ENCODE results near the gene GPRIN3.

Gene GPRIN3

GRCh38 chr4:89270792-89271191, 36.8 kb downstream of the GPRIN3 start:
- Histone ChIP-seq H3K9me3 (ENCODE audit: control insufficient read depth, low read length) (no peaks in the 10 kb centered on the region), H3K4me1 (ENCODE audit: control insufficient read depth, insufficient read depth, low read length) (no peaks in the 10 kb centered on the region), H3K9ac (ENCODE audit: low read length) (no peak overlapping the region), H3K36me3 (ENCODE audit: control insufficient read depth, insufficient read depth, low read length, severe bottlenecking) (no peaks in the 10 kb centered on the region), H3K4me3 (ENCODE audit: low read length) (no peak overlapping the region), H3K27me3 (replicated peaks; ENCODE audit: control insufficient read depth, insufficient read depth, low read length) (peaks cover 6% of the 10 kb centered on the region)
- DNase-seq (ENCODE audit: low read depth): no peak

GRCh38 chr4:89269121-89269666, 38.4 kb downstream of the GPRIN3 start:
- Histone ChIP-seq H3K9ac (ENCODE audit: low read length) (no peak overlapping the region), H3K9me3 (ENCODE audit: control insufficient read depth, low read length) (peaks cover 1% of the 10 kb centered on the region), H3K27me3 (replicated peaks; ENCODE audit: control insufficient read depth, insufficient read depth, low read length) (peaks cover 6% of the 10 kb centered on the region), H3K4me1 (ENCODE audit: control insufficient read depth, insufficient read depth, low read length) (no peaks in the 10 kb centered on the region), H3K36me3 (ENCODE audit: control insufficient read depth, insufficient read depth, low read length, severe bottlenecking) (no peaks in the 10 kb centered on the region), H3K4me3 (ENCODE audit: low read length) (no peak overlapping the region)
- DNase-seq (ENCODE audit: low read depth): no peak

- Histone ChIP-seq H3K4me3 (ENCODE audit: low read length) (no peak overlapping the region), H3K27me3 (replicated peaks; ENCODE audit: control insufficient read depth, insufficient read depth, low read length) (peaks cover 6% of the 10 kb centered on the region), H3K9ac (ENCODE audit: low read length) (no peak overlapping the region), H3K36me3 (ENCODE audit: control insufficient read depth, insufficient read depth, low read length, severe bottlenecking) (no peaks in the 10 kb centered on the region), H3K9me3 (ENCODE audit: control insufficient read depth, low read length) (peaks cover 2% of the 10 kb centered on the region), H3K4me1 (ENCODE audit: control insufficient read depth, insufficient read depth, low read length) (no peaks in the 10 kb centered on the region)
- no peak for DNase-seq (ENCODE audit: low read depth)
These were observed 38.9 kb downstream of the GPRIN3 start for GRCh38 chr4:89268679-89269078.

DNA sequence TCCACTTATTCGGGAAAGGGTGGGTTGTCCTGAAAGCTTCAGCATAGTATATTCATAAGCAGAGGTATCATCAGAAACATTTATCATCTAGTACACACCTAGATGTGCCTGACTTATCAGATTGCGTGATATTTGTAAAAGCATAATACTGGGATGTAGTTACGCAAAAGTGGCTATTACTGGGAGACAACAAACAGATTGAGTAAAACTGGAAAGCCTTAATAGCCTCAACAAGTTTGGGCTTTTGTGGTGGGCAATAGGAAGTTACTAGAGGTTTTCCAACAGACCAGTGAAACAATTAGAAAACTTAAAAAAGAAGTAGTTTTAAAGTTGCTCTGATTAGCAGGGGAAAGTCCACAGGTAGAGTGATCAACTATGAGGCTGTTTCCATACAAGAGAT, 39.8 kb downstream of the GPRIN3 start:
- Histone ChIP-seq H3K4me1 (ENCODE audit: control insufficient read depth, insufficient read depth, low read length) (no peaks in the 10 kb centered on the region), H3K9me3 (ENCODE audit: control insufficient read depth, low read length) (peaks cover 2% of the 10 kb centered on the region), H3K9ac (ENCODE audit: low read length) (no peak overlapping the region), H3K4me3 (ENCODE audit: low read length) (no peak overlapping the region), H3K36me3 (ENCODE audit: control insufficient read depth, insufficient read depth, low read length, severe bottlenecking) (no peaks in the 10 kb centered on the region), H3K27me3 (replicated peaks; ENCODE audit: control insufficient read depth, insufficient read depth, low read length) (peaks cover 6% of the 10 kb centered on the region)
- DNase-seq (ENCODE audit: low read depth): no peak

- H3K9ac ChIP-seq (ENCODE audit: low read length): no peak overlapping the region
- H3K36me3 ChIP-seq (ENCODE audit: control insufficient read depth, insufficient read depth, low read length, severe bottlenecking): no peaks in the 10 kb centered on the region
- H3K27me3 ChIP-seq (replicated peaks; ENCODE audit: control insufficient read depth, insufficient read depth, low read length): peaks cover 6% of the 10 kb centered on the region
- no peak overlapping the region for H3K4me3 ChIP-seq (ENCODE audit: low read length)
- peaks cover 2% of the 10 kb centered on the region for H3K9me3 ChIP-seq (ENCODE audit: control insufficient read depth, low read length)
- no peak for DNase-seq (ENCODE audit: low read depth)
- H3K4me1 ChIP-seq (ENCODE audit: control insufficient read depth, insufficient read depth, low read length): no peaks in the 10 kb centered on the region
These were observed 40.2 kb downstream of the GPRIN3 start for GRCh38 chr4:89267392-89267791.

GRCh38 chr4:89266128-89266527, 41.5 kb downstream of the GPRIN3 start:
- peaks cover 2% of the 10 kb centered on the region for H3K9me3 ChIP-seq (ENCODE audit: control insufficient read depth, low read length)
- H3K9ac ChIP-seq (ENCODE audit: low read length): no peak overlapping the region
- no peak for DNase-seq (ENCODE audit: low read depth)
- no peaks in the 10 kb centered on the region for H3K36me3 ChIP-seq (ENCODE audit: control insufficient read depth, insufficient read depth, low read length, severe bottlenecking)
- no peaks in the 10 kb centered on the region for H3K27me3 ChIP-seq (replicated peaks; ENCODE audit: control insufficient read depth, insufficient read depth, low read length)
- no peak overlapping the region for H3K4me3 ChIP-seq (ENCODE audit: low read length)
- H3K4me1 ChIP-seq (ENCODE audit: control insufficient read depth, insufficient read depth, low read length): no peaks in the 10 kb centered on the region

DNA sequence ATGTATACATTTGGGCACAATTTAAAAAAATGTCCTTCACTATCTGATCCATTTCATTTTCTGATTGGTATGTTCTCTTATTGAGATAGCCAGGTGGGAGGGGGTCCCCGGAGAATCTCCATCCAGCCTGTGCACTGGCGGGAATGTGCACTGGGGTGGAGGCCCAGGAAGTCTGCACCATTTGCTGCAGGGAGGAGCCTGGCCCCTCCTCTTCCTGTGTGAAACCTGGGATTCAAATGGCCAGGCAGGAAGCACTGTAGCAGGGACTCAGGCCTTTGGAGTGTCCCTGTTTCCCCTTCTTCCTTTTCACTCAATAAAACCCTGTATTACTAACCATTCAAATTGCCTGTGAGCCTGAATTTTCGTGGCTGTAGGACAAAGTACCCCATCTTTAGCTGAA, 44.3 kb downstream of the GPRIN3 start:
- DNase-seq (ENCODE audit: low read depth): no peak
- Histone ChIP-seq H3K4me1 (ENCODE audit: control insufficient read depth, insufficient read depth, low read length) (no peaks in the 10 kb centered on the region), H3K36me3 (ENCODE audit: control insufficient read depth, insufficient read depth, low read length, severe bottlenecking) (no peaks in the 10 kb centered on the region), H3K27me3 (replicated peaks; ENCODE audit: control insufficient read depth, insufficient read depth, low read length) (peaks cover 22% of the 10 kb centered on the region), H3K9me3 (ENCODE audit: control insufficient read depth, low read length) (peaks cover 2% of the 10 kb centered on the region), H3K4me3 (ENCODE audit: low read length) (no peak overlapping the region), H3K9ac (ENCODE audit: low read length) (no peak overlapping the region)

DNA sequence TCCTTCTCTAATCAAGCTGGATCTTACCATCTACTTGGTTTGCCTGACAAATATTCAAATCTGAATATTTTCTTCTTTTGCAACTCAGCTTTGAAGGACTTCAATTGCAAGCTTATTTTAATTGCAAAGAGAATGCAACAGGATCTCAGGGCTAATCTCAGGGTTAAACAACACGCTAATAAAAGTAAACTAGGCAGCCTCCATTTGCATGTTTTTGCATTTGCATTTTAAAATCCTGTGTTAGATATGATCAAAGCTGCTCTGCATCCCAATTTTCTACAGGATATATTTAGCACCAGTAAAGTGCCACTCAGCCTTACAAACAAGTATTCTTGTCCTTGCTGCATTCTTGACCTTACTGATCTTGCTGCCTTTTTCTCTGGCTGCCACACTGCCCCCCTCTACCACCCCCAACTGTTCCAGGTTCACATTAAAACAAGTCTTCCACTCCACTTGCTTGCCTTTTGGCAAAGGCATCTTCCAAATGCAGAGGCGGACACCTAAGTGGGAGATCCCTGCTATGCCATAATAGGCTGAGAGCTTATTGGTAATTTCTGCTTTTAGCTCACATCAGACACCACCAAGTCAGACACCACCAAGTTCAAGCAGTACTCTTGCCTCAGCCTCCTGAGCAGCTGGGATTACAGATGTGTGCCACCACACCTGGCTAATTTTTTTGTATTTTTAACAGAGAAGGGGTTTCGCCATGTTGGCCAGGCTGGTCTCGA, 48.1 kb downstream of the GPRIN3 start:
- H3K36me3 ChIP-seq (ENCODE audit: control insufficient read depth, insufficient read depth, low read length, severe bottlenecking): no peaks in the 10 kb centered on the region
- no peak for DNase-seq (ENCODE audit: low read depth)

DNA sequence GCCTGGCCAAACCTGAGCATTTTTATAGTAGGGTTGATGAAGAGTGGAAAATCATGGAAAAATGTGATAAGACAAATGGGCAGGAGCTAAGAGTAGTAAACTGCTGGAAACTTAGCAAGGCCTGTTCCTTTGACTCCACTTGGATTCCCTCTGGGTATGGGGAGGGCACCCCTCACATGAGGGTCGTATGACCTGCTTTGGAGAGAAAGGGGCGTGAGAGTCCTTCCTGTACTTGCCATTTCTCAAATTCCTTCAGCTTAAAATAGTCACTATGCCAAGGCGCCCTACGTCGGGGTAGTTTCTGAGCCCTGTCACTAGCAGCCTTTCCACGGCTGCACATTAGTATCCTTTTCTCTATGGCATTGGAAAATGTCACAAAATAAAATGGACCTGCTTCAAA, 49.1 kb downstream of the GPRIN3 start:
- no peak overlapping the region for H3K9ac ChIP-seq (ENCODE audit: low read length)
- no peaks in the 10 kb centered on the region for H3K4me1 ChIP-seq (ENCODE audit: control insufficient read depth, insufficient read depth, low read length)
- H3K27me3 ChIP-seq (replicated peaks; ENCODE audit: control insufficient read depth, insufficient read depth, low read length): peaks cover 53% of the 10 kb centered on the region
- H3K4me3 ChIP-seq (ENCODE audit: low read length): no peak overlapping the region
- no peaks in the 10 kb centered on the region for H3K36me3 ChIP-seq (ENCODE audit: control insufficient read depth, insufficient read depth, low read length, severe bottlenecking)
- H3K9me3 ChIP-seq (ENCODE audit: control insufficient read depth, low read length): no peaks in the 10 kb centered on the region
- DNase-seq (ENCODE audit: low read depth): no peak

More for the DNA sequence above, 48.1 kb downstream of the GPRIN3 start:
- no peak overlapping the region for H3K4me3 ChIP-seq (ENCODE audit: low read length)
- no peak overlapping the region for H3K9ac ChIP-seq (ENCODE audit: low read length)
- no peaks in the 10 kb centered on the region for H3K4me1 ChIP-seq (ENCODE audit: control insufficient read depth, insufficient read depth, low read length)
- peaks cover 50% of the 10 kb centered on the region for H3K27me3 ChIP-seq (replicated peaks; ENCODE audit: control insufficient read depth, insufficient read depth, low read length)
- peaks cover 2% of the 10 kb centered on the region for H3K9me3 ChIP-seq (ENCODE audit: control insufficient read depth, low read length)

- Histone ChIP-seq H3K9ac (ENCODE audit: low read length) (no peak overlapping the region), H3K36me3 (ENCODE audit: control insufficient read depth, insufficient read depth, low read length, severe bottlenecking) (no peaks in the 10 kb centered on the region), H3K4me3 (ENCODE audit: low read length) (no peak overlapping the region), H3K27me3 (replicated peaks; ENCODE audit: control insufficient read depth, insufficient read depth, low read length) (peaks cover 56% of the 10 kb centered on the region), H3K9me3 (ENCODE audit: control insufficient read depth, low read length) (no peaks in the 10 kb centered on the region), H3K4me1 (ENCODE audit: control insufficient read depth, insufficient read depth, low read length) (no peaks in the 10 kb centered on the region)
- DNase-seq (ENCODE audit: low read depth): no peak
These were observed 50.2 kb downstream of the GPRIN3 start for GRCh38 chr4:89257376-89257775.

- DNase-seq (ENCODE audit: low read depth): no peak
- Histone ChIP-seq H3K27me3 (replicated peaks; ENCODE audit: control insufficient read depth, insufficient read depth, low read length) (peaks cover 56% of the 10 kb centered on the region), H3K36me3 (ENCODE audit: control insufficient read depth, insufficient read depth, low read length, severe bottlenecking) (no peaks in the 10 kb centered on the region), H3K4me3 (ENCODE audit: low read length) (no peak overlapping the region), H3K9ac (ENCODE audit: low read length) (no peak overlapping the region), H3K9me3 (ENCODE audit: control insufficient read depth, low read length) (no peaks in the 10 kb centered on the region), H3K4me1 (ENCODE audit: control insufficient read depth, insufficient read depth, low read length) (no peaks in the 10 kb centered on the region)
These were observed 51.3 kb downstream of the GPRIN3 start for GRCh38 chr4:89256203-89256800.

Measured in adipocyte (in vitro differentiated cells).